ENCODE results near the gene HSD17B14. TPM values are rescaled to one million over a fixed set of nuclear protein-coding genes. Genes with fewer than 3 reads are reported as not detected.
"Not testable (repeated sequence)": the region's sequence is repeated elsewhere in the genome, so short reads cannot be mapped to it uniquely, and the experiment has no call there.

HSD17B14 gene
- total and polyA plus RNA-seq, 2 of the 13 experiments (the other 11 are each of a cell fraction or from before 2014, with no cell fraction given) = 0.58 to 1.2 TPM

DNA sequence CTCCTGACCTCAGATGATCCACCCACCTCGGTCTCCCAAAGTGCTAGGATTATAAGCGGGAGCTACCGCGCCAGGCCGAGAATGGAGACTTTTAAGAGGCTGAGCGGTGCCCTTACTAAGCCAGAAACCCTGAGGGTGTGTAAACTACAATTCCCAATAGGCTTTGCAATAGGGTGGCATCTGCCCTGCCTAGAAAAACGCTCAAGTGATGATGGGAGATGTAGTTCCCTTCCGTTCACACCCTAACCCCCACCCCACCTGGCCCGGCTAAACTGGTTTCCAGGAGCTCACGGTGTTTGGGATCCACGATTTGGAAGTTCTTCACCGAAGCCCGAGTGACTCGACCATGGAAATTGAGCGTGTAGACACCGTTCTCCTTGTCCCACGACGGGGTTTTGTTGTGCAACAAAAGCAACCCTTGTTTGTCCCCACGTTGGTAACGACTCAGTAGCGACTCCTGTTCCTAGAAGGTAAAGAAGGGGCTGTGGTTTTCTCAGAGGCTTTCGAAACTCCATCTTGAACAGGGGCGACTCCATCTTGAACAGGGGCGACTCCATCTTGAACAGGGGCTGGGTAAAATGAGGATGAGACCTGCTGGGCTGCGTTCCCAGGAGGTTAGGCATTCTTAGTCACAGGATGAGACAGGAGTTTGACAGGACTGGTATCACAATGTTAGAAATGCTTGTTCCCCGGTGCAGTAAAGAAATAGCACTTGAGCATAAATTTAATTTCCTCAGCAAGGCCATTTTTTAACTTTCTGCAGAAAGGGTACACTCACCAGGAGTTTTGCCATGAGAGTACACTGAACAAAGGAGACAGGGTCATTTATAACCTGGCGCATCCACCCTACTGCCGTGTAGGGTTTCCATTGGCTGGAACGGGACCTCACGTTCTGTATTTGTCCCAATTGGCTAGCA lies 45.7 kb upstream of the HSD17B14 start (continued):
- TF ChIP-seq EZH2 (conservative IDR thresholded peaks at IDR 0.05; ENCODE audit: low read depth, low read length) = no peak
- peak; percentile 43; the same call in 1 of the 2 replicates for TF ChIP-seq NR2C2 (CRISPR knock-in tag; IDR thresholded peaks at IDR 0.05; ENCODE audit: borderline replicate concordance)
- peak; percentile 77 for TF ChIP-seq SUZ12 (IDR thresholded peaks at IDR 0.05; ENCODE audit: low read depth, low read length)
- no peak for TF ChIP-seq SP140L (CRISPR knock-in tag; IDR thresholded peaks at IDR 0.05; ENCODE audit: borderline replicate concordance)
- TF ChIP-seq, protein P1, sequence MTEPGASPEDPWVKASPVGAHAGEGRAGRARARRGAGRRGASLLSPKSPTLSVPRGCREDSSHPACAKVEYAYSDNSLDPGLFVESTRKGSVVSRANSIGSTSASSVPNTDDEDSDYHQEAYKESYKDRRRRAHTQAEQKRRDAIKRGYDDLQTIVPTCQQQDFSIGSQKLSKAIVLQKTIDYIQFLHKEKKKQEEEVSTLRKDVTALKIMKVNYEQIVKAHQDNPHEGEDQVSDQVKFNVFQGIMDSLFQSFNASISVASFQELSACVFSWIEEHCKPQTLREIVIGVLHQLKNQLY (CRISPR knock-in tag; IDR thresholded peaks at IDR 0.05) = no peak

DNA sequence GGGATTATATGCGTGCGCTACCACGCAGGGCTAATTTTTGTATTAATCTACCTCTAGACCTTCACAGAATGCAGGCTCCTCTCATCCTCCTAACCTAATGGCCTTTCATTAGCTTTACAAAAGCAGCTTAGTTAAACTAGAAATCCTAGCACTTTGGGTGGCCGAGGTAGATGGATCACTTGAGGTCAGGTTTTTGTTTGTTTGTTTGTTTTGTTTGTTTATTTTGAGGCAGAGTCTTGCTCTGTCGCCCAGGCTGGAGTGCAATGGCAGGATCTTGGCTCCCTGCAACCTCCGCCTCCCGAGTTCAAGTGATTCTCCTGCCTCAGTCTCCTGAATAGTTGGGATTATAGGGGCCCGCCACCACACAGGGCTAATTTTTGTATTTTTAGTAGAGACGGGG lies 43.4 kb upstream of the HSD17B14 start:
- DNase-seq (ENCODE audit: low spot score); H2AFZ ChIP-seq (ENCODE audit: low read length); H3K9me3 ChIP-seq (ENCODE audit: low read length); H3K27ac ChIP-seq (ENCODE audit: extremely low read length, insufficient read depth, low read length); H3K9ac ChIP-seq (ENCODE audit: insufficient read depth, low read depth, low read length); in situ Hi-C loops (cut with HindIII; ENCODE audit: extremely low pct_ligation_motif_present, low pct_unique_long_range_greater_than_20kb); CTCF ChIA-PET (ENCODE audit: low intra/inter-chr PET ratio, low total read pairs); H3K27me3 ChIP-seq (ENCODE audit: control insufficient read depth in 1 of 2, insufficient read depth in 2 of 2, low read length in 2 of 2); BruUV-seq (replicated peaks); H3K4me3 ChIP-seq (replicated peaks in 1 of 3; ENCODE audit: insufficient read depth in 1 of 3, low read depth in 2 of 3, low read length in 3 of 3); ATAC-seq; H3K4me2 ChIP-seq (ENCODE audit: low read depth, low read length); FAIRE-seq: not testable (repeated sequence)
- 76% methylated on average over 9 of the region's 9 CpGs for WGBS (ENCODE audit: low lambda C conversion rate)
- intact Hi-C loops (cut with micrococcal nuclease; ENCODE audit: unreplicated experiment) = loop anchor here (10.0 kb wide), 1 partner anchor 85 kb away; the partner anchor contains the start of gene FTL
- POLR2A ChIA-PET = interaction anchor here (2.8 kb wide), 1 partner anchor 7 kb away, joined by 28 read pairs; the partner anchor contains the start of gene PPP1R15A
- Histone ChIP-seq H3K79me2 (ENCODE audit: insufficient read depth, low read length) (peaks cover 12% of the 10 kb centered on the region), H4K20me1 (ENCODE audit: insufficient read depth, low read length) (peaks cover 14% of the 10 kb centered on the region), H3K4me1 (ENCODE audit: insufficient read depth, low read length) (peaks cover 33% of the 10 kb centered on the region), H3K36me3 (replicated peaks in 1 of 2; ENCODE audit: control insufficient read depth in 1 of 2, insufficient read depth in 2 of 2, low read length in 2 of 2) (peaks cover under 1 to 15% of the 10 kb centered on the region in 2 experiments; a peak in 4 of 5 replicates)
- 0 out of 2 replicates have a peak, but pooled peaks have one; percentile 36 for TF ChIP-seq POLR2AphosphoS2 (IDR thresholded peaks at IDR 0.05; ENCODE audit: low read depth, low read length)

Measured in HepG2 (cell line).